SK-N-SH (cell line): ENCODE results near the gene P3H3. TPM values are rescaled to one million over a fixed set of nuclear protein-coding genes. Genes with fewer than 3 reads are reported as not detected.

Experiments used
- CTCF ChIA-PET: fragments of 300-600, 350-600 bp; formaldehyde crosslinking; extraction: SDS; loops from one replicate; lab custom pipeline; 2021; lab: Yijun Ruan, JAX
- POLR2A ChIA-PET: fragments of 350-600 bp; sonication (Branson Sonifier 250); formaldehyde crosslinking; extraction: SDS; loops from one replicate; lab custom pipeline; 2020; ENCODE audit warnings: antibody characterized with exemption, inconsistent platforms; lab: Yijun Ruan, JAX
- DNase-seq: peaks from one replicate; pipeline ENCODE4 v3.0.0; 2012
- H2AFZ ChIP-seq: fragments of 200-600 bp; sonication (generic); 2 replicates; pipeline ENCODE4 v1.8.1; 2016; ENCODE audit warnings: antibody characterized with exemption, mild to moderate bottlenecking, low read depth
- H3F3A ChIP-seq: fragments of 200-600 bp; sonication (generic); replicated peaks from 2 replicates; pipeline ENCODE3; 2016; ENCODE audit warnings: antibody characterized with exemption, mild to moderate bottlenecking; ENCODE audit not compliant: insufficient read depth
- H3K27ac ChIP-seq, 2 experiments: fragments of 200-500 bp in 1 of 2; fragments of 200-600 bp in 1 of 2; sonication (Bioruptor generic) in 1 of 2; sonication (generic), shearing (Covaris generic) in 1 of 2; 2 replicates each; pipeline versions ENCODE4 v1.5.1 to v1.6.1; 2014 to 2016; ENCODE audit warnings: low read depth in 2 of 2, inconsistent platforms in 1 of 2, low read length in 1 of 2, mild to moderate bottlenecking in 1 of 2, mixed read lengths in 1 of 2
- H3K27me3 ChIP-seq: fragments of 200-600 bp; sonication (generic), shearing (Covaris generic); 2 replicates; pipeline ENCODE4 v1.6.1; 2016; ENCODE audit warnings: mixed run types; ENCODE audit not compliant: insufficient read depth
- H3K36me3 ChIP-seq, 2 experiments: fragments of 200-500 bp in 1 of 2; fragments of 200-600 bp in 1 of 2; sonication (Bioruptor generic) in 1 of 2; sonication (generic) in 1 of 2; replicated peaks in 1 of 2; 2 replicates each; pipeline versions ENCODE3 to v1.5.1; 2014 to 2016; ENCODE audit warnings: low read length in 1 of 2, mild to moderate bottlenecking in 1 of 2; ENCODE audit not compliant: insufficient read depth in 2 of 2, control insufficient read depth in 1 of 2
- H3K4me1 ChIP-seq, 2 experiments: fragments of 200-500 bp in 1 of 2; fragments of 200-600 bp in 1 of 2; sonication (Bioruptor generic) in 1 of 2; sonication (generic), shearing (Covaris generic) in 1 of 2; 2 replicates each; pipeline versions ENCODE4 v1.5.1 to v1.6.1; 2014 to 2016; ENCODE audit warnings: low read depth in 1 of 2, low read length in 1 of 2, mixed run types in 1 of 2; ENCODE audit not compliant: insufficient read depth in 2 of 2, control insufficient read depth in 1 of 2
- H3K4me2 ChIP-seq: fragments of 200-600 bp; sonication (generic), shearing (Covaris generic); 2 replicates; pipeline ENCODE4 v1.6.1; 2017; ENCODE audit warnings: mixed run types
- H3K4me3 ChIP-seq, 2 experiments: fragments of 200-500 bp in 1 of 2; fragments of 200-600 bp in 1 of 2; sonication (Bioruptor generic) in 1 of 2; sonication (generic), shearing (Covaris generic) in 1 of 2; 2 replicates each; pipeline versions ENCODE4 v1.5.1 to v1.8.1; 2014 to 2016; ENCODE audit warnings: low read depth in 2 of 2, inconsistent platforms in 1 of 2, low read length in 1 of 2, mild to moderate bottlenecking in 1 of 2, mixed read lengths in 1 of 2, moderate library complexity in 1 of 2
- H3K79me2 ChIP-seq: fragments of 200-600 bp; sonication (generic); 2 replicates; pipeline ENCODE4 v1.8.1; 2017; ENCODE audit warnings: mild to moderate bottlenecking; ENCODE audit not compliant: insufficient read depth
- H3K9ac ChIP-seq: fragments of 200-600 bp; sonication (generic); 2 replicates; pipeline ENCODE4 v1.6.1; 2017; ENCODE audit warnings: mixed run types
- H3K9me2 ChIP-seq: fragments of 200-600 bp; sonication (generic); 2 replicates; pipeline ENCODE4 v1.6.1; 2017; ENCODE audit warnings: mixed run types
- H3K9me3 ChIP-seq: fragments of 200-600 bp; sonication (generic); 2 replicates; pipeline ENCODE4 v1.6.1; 2017; ENCODE audit warnings: mixed run types, mild to moderate bottlenecking, moderate library complexity
- H4K20me1 ChIP-seq: fragments of 200-600 bp; sonication (generic); 2 replicates; pipeline ENCODE4 v1.6.1; 2017; ENCODE audit warnings: mild to moderate bottlenecking, mixed run types; ENCODE audit not compliant: insufficient read depth
- ELF1 ChIP-seq: IDR thresholded peaks from 2 replicates; pipeline ENCODE4 v1.4.0; 2012
- EP300 ChIP-seq, 2 experiments: IDR thresholded peaks; 2 replicates each; pipeline versions ENCODE4 v1.4.0 to v1.6.1; 2012; ENCODE audit warnings: borderline replicate concordance in 1 of 2, low read depth in 1 of 2, low read length in 1 of 2
- EZH2phosphoT487 ChIP-seq: fragments of 200-600 bp; sonication (generic); IDR thresholded peaks from 2 replicates; pipeline ENCODE4 v1.6.1; 2017; ENCODE audit warnings: low read depth, mixed run types, mild to moderate bottlenecking, antibody characterized with exemption, moderate library complexity, borderline replicate concordance
- FOSL2 ChIP-seq: IDR thresholded peaks from 2 replicates; pipeline ENCODE4 v1.4.0; 2012; ENCODE audit warnings: low read depth, mild to moderate bottlenecking, moderate library complexity, borderline replicate concordance
- GABPA ChIP-seq: IDR thresholded peaks from 2 replicates; pipeline ENCODE4 v1.4.0; 2012; ENCODE audit warnings: low read depth, mild to moderate bottlenecking
- JUND ChIP-seq: IDR thresholded peaks from 2 replicates; pipeline ENCODE4 v1.4.0; 2012
- MEF2A ChIP-seq: IDR thresholded peaks from 2 replicates; pipeline ENCODE4 v1.4.0; 2012; ENCODE audit warnings: low read depth, borderline replicate concordance
- MXI1 ChIP-seq: IDR thresholded peaks from 2 replicates; pipeline ENCODE4 v1.6.1; 2012; ENCODE audit warnings: mild to moderate bottlenecking, low read depth, low read length, improper control_type of control experiment
- NFIC ChIP-seq: IDR thresholded peaks from 2 replicates; pipeline ENCODE4 v1.4.0; 2012; ENCODE audit warnings: borderline replicate concordance
- NRF1 ChIP-seq: IDR thresholded peaks from 2 replicates; pipeline ENCODE4 v1.6.1; 2012; ENCODE audit warnings: low read depth, mild to moderate bottlenecking, low read length
- POLR2AphosphoS5 ChIP-seq: IDR thresholded peaks from 2 replicates; pipeline ENCODE4 v1.6.1; 2012; ENCODE audit warnings: low read depth, low read length
- RCOR1 ChIP-seq: fragments of 150-350 bp; IDR thresholded peaks from 2 replicates; pipeline ENCODE4 v1.6.1; 2017; ENCODE audit warnings: antibody characterized with exemption, low read length
- RXRA ChIP-seq: IDR thresholded peaks from 2 replicates; pipeline ENCODE4 v1.4.0; 2012; ENCODE audit warnings: low read depth, mild to moderate bottlenecking, borderline replicate concordance
- SIN3A ChIP-seq: IDR thresholded peaks from 2 replicates; pipeline ENCODE4 v1.6.1; 2012; ENCODE audit warnings: low read depth, mild to moderate bottlenecking, low read length, moderate library complexity, borderline replicate concordance
- SMC3 ChIP-seq: IDR thresholded peaks from 2 replicates; pipeline ENCODE4 v1.6.1; 2012; ENCODE audit warnings: low read depth, low read length, improper control_type of control experiment
- TAF1 ChIP-seq: IDR thresholded peaks from 2 replicates; pipeline ENCODE4 v1.6.1; 2012; ENCODE audit warnings: low read depth, mild to moderate bottlenecking, low read length, moderate library complexity, borderline replicate concordance
- YY1 ChIP-seq: IDR thresholded peaks from 2 replicates; pipeline ENCODE4 v1.4.0; 2012; ENCODE audit warnings: low read depth, mild to moderate bottlenecking
- WGBS: methylation state at CpG from one replicate; pipeline ENCODE4 v1.1.6; 2017; ENCODE audit warnings: low lambda C conversion rate; 5-methylcytosine and 5-hydroxymethylcytosine counted together
- polyA plus RNA-seq, 3 experiments: library from polyadenylated mRNA; depleted of rRNA; stranded (reverse); fragments of >200 nt; gene quantifications; 2 replicates each; pipeline ENCODE4 v1.2.3, GENCODE V29; 2012
- TF ChIP-seq, protein P1 (sequence below): IDR thresholded peaks from 2 replicates; pipeline ENCODE4 v1.6.1; 2012; ENCODE audit warnings: mild to moderate bottlenecking, low read depth, low read length, moderate library complexity
- TF ChIP-seq, protein P2 (sequence below): fragments of 150-350 bp; IDR thresholded peaks from 2 replicates; pipeline ENCODE4 v1.6.1; 2016; ENCODE audit warnings: mild to moderate bottlenecking, low read depth, low read length
- TF ChIP-seq, protein P3 (sequence below): IDR thresholded peaks from 2 replicates; pipeline ENCODE4 v1.4.0; 2012; ENCODE audit warnings: low read depth, borderline replicate concordance
- TF ChIP-seq, protein P4 (sequence below): fragments of 150-350 bp; IDR thresholded peaks from 2 replicates; pipeline ENCODE4 v1.6.1; 2017; ENCODE audit warnings: antibody characterized with exemption, low read length, low read depth, borderline replicate concordance
- TF ChIP-seq, protein P5 (sequence below): IDR thresholded peaks from 2 replicates; pipeline ENCODE4; 2012

P3H3 gene
- polyA plus RNA-seq, 1 of the 3 experiments (the other 2 are of a cell fraction), result 74.6 TPM

DNA sequence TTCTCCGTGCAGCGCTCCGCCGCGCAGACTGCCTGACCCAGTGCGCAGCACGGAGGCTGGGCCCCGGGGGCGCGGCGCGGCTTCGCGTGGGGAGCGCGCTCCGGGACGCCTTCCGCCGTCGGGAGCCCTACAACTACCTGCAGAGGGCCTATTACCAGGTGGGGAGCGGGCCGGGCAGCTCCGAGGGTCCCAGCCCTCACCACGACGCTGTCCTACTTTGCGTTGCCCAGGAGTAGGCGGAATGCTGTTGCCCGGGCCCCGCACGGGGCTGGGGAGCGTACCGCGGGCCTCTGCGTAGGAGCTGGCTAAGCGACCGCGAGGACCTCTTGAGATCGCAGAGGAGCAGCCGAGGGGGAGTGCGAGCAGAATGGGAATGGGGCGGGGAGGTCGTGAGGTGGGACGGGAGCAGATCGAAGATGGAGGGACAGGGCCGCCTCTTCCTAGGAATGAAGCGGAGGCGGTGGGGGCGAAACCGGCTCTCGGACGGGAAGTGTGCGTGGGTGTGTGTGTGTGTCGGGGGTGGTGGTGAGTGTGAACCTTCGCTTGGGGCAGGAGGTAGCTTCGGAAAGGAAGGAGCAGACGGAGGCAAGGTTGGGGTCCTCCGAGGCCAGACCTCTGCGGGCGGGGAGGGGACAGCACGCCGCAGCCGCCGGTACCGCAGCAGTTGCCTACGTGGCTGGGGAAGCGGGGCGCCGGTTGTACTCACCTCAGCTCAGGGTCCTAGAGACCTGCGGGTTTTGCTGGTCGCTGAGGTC, 751 bp downstream of the P3H3 start:
- Histone ChIP-seq H3K27ac (peak overlapping the region; percentile 66 to 93), H3K27me3 (no peaks in the 10 kb centered on the region), H2AFZ (peak overlapping the region; percentile 33; the same call in 1 of the 2 replicates), H3K4me1 (peaks cover 13 to 34% of the 10 kb centered on the region in 2 experiments; a peak in 3 of 4 replicates), H3F3A (peaks cover 8% of the 10 kb centered on the region), H3K9me2 (no peaks in the 10 kb centered on the region), H3K79me2 (peaks cover 31% of the 10 kb centered on the region), H3K4me2 (peak overlapping the region; percentile 94), H4K20me1 (0 out of 2 replicates have a peak, but pooled peaks cover 6% of the 10 kb centered on the region), H3K36me3 (peaks cover 13 to 33% of the 10 kb centered on the region in 2 experiments), H3K9ac (peak overlapping the region; percentile 95), H3K4me3 (peak overlapping the region; percentile 73 to 79), H3K9me3 (no peaks in the 10 kb centered on the region)
- POLR2A ChIA-PET, result interaction anchor here (1.0 to 7.0 kb wide), 10 partner anchors 8 to 140 kb away, joined by 3 to 46 read pairs (median 6); partner anchors contain the start of genes CDCA3, COPS7A, GNB3 and MLF2
- CTCF ChIA-PET, result interaction anchor here (0.6 to 14.1 kb wide), 10 partner anchors 18 to 105 kb away, joined by 3 to 246 read pairs (median 6); partner anchors contain the start of genes CDCA3, COPS7A, GNB3 and MLF2
- peak; percentile 81 for DNase-seq
- 8% methylated on average over 31 of the region's 71 CpGs for WGBS
- TF ChIP-seq FOSL2, result no peak
- no peak for TF ChIP-seq NRF1
- TF ChIP-seq, protein P1, sequence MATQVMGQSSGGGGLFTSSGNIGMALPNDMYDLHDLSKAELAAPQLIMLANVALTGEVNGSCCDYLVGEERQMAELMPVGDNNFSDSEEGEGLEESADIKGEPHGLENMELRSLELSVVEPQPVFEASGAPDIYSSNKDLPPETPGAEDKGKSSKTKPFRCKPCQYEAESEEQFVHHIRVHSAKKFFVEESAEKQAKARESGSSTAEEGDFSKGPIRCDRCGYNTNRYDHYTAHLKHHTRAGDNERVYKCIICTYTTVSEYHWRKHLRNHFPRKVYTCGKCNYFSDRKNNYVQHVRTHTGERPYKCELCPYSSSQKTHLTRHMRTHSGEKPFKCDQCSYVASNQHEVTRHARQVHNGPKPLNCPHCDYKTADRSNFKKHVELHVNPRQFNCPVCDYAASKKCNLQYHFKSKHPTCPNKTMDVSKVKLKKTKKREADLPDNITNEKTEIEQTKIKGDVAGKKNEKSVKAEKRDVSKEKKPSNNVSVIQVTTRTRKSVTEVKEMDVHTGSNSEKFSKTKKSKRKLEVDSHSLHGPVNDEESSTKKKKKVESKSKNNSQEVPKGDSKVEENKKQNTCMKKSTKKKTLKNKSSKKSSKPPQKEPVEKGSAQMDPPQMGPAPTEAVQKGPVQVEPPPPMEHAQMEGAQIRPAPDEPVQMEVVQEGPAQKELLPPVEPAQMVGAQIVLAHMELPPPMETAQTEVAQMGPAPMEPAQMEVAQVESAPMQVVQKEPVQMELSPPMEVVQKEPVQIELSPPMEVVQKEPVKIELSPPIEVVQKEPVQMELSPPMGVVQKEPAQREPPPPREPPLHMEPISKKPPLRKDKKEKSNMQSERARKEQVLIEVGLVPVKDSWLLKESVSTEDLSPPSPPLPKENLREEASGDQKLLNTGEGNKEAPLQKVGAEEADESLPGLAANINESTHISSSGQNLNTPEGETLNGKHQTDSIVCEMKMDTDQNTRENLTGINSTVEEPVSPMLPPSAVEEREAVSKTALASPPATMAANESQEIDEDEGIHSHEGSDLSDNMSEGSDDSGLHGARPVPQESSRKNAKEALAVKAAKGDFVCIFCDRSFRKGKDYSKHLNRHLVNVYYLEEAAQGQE, result no peak
- TF ChIP-seq RXRA, result no peak
- no peak; the same call in 1 of the 2 replicates for TF ChIP-seq POLR2AphosphoS5
- no peak for TF ChIP-seq EP300 (IDR thresholded peaks at IDR 0.05; ENCODE audit: borderline replicate concordance in 1 of 2, low read depth in 1 of 2, low read length in 1 of 2)
- TF ChIP-seq, protein P2, sequence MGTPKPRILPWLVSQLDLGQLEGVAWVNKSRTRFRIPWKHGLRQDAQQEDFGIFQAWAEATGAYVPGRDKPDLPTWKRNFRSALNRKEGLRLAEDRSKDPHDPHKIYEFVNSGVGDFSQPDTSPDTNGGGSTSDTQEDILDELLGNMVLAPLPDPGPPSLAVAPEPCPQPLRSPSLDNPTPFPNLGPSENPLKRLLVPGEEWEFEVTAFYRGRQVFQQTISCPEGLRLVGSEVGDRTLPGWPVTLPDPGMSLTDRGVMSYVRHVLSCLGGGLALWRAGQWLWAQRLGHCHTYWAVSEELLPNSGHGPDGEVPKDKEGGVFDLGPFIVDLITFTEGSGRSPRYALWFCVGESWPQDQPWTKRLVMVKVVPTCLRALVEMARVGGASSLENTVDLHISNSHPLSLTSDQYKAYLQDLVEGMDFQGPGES, result no peak
- no peak for TF ChIP-seq NFIC
- TF ChIP-seq GABPA, result no peak
- no peak for TF ChIP-seq RCOR1
- TF ChIP-seq MXI1, result peak; percentile 58
- TF ChIP-seq SMC3, result no peak
- TF ChIP-seq JUND, result no peak
- peak; percentile 53; the same call in 1 of the 2 replicates for TF ChIP-seq SIN3A
- TF ChIP-seq, protein P3, sequence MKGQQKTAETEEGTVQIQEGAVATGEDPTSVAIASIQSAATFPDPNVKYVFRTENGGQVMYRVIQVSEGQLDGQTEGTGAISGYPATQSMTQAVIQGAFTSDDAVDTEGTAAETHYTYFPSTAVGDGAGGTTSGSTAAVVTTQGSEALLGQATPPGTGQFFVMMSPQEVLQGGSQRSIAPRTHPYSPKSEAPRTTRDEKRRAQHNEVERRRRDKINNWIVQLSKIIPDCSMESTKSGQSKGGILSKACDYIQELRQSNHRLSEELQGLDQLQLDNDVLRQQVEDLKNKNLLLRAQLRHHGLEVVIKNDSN, result no peak
- TF ChIP-seq MEF2A, result no peak
- TF ChIP-seq, protein P4, sequence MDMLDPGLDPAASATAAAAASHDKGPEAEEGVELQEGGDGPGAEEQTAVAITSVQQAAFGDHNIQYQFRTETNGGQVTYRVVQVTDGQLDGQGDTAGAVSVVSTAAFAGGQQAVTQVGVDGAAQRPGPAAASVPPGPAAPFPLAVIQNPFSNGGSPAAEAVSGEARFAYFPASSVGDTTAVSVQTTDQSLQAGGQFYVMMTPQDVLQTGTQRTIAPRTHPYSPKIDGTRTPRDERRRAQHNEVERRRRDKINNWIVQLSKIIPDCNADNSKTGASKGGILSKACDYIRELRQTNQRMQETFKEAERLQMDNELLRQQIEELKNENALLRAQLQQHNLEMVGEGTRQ, result no peak
- TF ChIP-seq, protein P5, sequence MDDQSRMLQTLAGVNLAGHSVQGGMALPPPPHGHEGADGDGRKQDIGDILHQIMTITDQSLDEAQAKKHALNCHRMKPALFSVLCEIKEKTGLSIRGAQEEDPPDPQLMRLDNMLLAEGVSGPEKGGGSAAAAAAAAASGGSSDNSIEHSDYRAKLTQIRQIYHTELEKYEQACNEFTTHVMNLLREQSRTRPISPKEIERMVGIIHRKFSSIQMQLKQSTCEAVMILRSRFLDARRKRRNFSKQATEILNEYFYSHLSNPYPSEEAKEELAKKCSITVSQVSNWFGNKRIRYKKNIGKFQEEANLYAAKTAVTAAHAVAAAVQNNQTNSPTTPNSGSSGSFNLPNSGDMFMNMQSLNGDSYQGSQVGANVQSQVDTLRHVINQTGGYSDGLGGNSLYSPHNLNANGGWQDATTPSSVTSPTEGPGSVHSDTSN, result no peak
- peak; percentile 26; the same call in 1 of the 2 replicates for TF ChIP-seq TAF1
- peak; percentile 58; the same call in 1 of the 2 replicates for TF ChIP-seq YY1
- TF ChIP-seq ELF1, result no peak
- no peak for TF ChIP-seq EZH2phosphoT487
